K562 (cell line): ENCODE data around the gene PHOSPHO1. TPM values are rescaled to one million over a fixed set of nuclear protein-coding genes. Genes with fewer than 3 reads are reported as not detected.

Experiments
- ARID3A ChIP-seq: IDR thresholded peaks from 2 replicates; pipeline ENCODE4 v1.6.1; 2012; ENCODE audit warnings: low read depth, low read length, improper control_type of control experiment, borderline replicate concordance
- CHD2 ChIP-seq: IDR thresholded peaks from 2 replicates; pipeline ENCODE4 v1.6.1; 2011; ENCODE audit warnings: low read depth, low read length
- CTCF ChIP-seq, 3 experiments: IDR thresholded peaks in 2 of 3; conservative IDR thresholded peaks in 1 of 3; 2 replicates each; pipeline ENCODE4 v1.5.1; 2011 to 2012; ENCODE audit warnings: low read length in 3 of 3, mild to moderate bottlenecking in 3 of 3, control low read depth in 2 of 3, improper control_type of control experiment in 1 of 3, inconsistent platforms in 1 of 3, low read depth in 1 of 3, mixed read lengths in 1 of 3, moderate library complexity in 1 of 3; ENCODE audit not compliant: insufficient read depth in 2 of 3
- HDGF ChIP-seq: fragments of 450-650 bp; IDR thresholded peaks from 2 replicates; pipeline ENCODE4 v1.6.1; 2016
- HOMEZ ChIP-seq: fragments of 250-450 bp; sonication (Bioruptor Pico); IDR thresholded peaks from 2 replicates; pipeline ENCODE4 v1.4.0; 2020; ENCODE audit warnings: mild to moderate bottlenecking, moderate library complexity
- NRF1 ChIP-seq, 2 experiments: fragments of 450-650 bp; IDR thresholded peaks in 1 of 2; conservative IDR thresholded peaks in 1 of 2; 2 replicates each; pipeline ENCODE4 v1.6.1; 2014; ENCODE audit warnings: mild to moderate bottlenecking in 2 of 2
- PML ChIP-seq: IDR thresholded peaks from 2 replicates; pipeline ENCODE4 v1.6.1; 2012; ENCODE audit warnings: low read length, inconsistent platforms
- POLR2A ChIP-seq: fragments of 450-650 bp; conservative IDR thresholded peaks from 2 replicates; pipeline ENCODE4 v1.6.1; 2016
- RERE ChIP-seq: sonication (generic); formaldehyde crosslinking; IDR thresholded peaks from 2 replicates; pipeline ENCODE4 v1.8.0; 2023; ENCODE audit warnings: missing genetic modification reagents, mild to moderate bottlenecking, borderline replicate concordance
- SUPT5H ChIP-seq: fragments of 450-650 bp; IDR thresholded peaks from 2 replicates; pipeline ENCODE4 v1.6.1; 2016
- U2AF1 ChIP-seq: fragments of 200-400 bp; formaldehyde crosslinking; optimal IDR thresholded peaks from 2 replicates; pipeline ENCODE3; 2017; ENCODE audit warnings: mild to moderate bottlenecking, low read depth, low read length, moderate library complexity
- VEZF1 ChIP-seq: fragments of 200-800 bp; sonication (Bioruptor generic); IDR thresholded peaks from 2 replicates; pipeline ENCODE4 v1.6.1; 2017; ENCODE audit warnings: missing genetic modification characterization, missing compliant biosample characterization
- ZNF134 ChIP-seq: fragments of 250-450 bp; sonication (Bioruptor Pico); conservative IDR thresholded peaks from 2 replicates; pipeline ENCODE4 v1.4.0; 2020
- ZNF174 ChIP-seq: fragments of 250-450 bp; sonication (Bioruptor Pico); IDR thresholded peaks from 2 replicates; pipeline ENCODE4 v1.4.0; 2020; ENCODE audit warnings: mild to moderate bottlenecking
- ZNF197 ChIP-seq: fragments of 200-800 bp; sonication (Bioruptor generic); IDR thresholded peaks from 2 replicates; pipeline ENCODE4 v1.6.1; 2016; ENCODE audit warnings: low read depth, missing genetic modification characterization, missing compliant biosample characterization
- ZNF354B ChIP-seq: fragments of 250-450 bp; sonication (Bioruptor Pico); IDR thresholded peaks from 2 replicates; pipeline ENCODE4 v1.4.0; 2020
- ZNF444 ChIP-seq: fragments of 250-450 bp; sonication (Bioruptor Pico); IDR thresholded peaks from 2 replicates; pipeline ENCODE4 v1.4.0; 2020; ENCODE audit warnings: mild to moderate bottlenecking, moderate library complexity
- polyA plus RNA-seq, 8 experiments: library from polyadenylated mRNA; depleted of rRNA in 4 of 8; stranded (reverse) in 5 of 8; unstranded in 3 of 8; fragments of >200 nt; fragmentation: Nextera tagmentation in 2 of 8; fragmentation: Illumina TruSeq in 1 of 8; extraction: Ambion mirVana in 2 of 8; extraction: Trizol in 1 of 8; gene quantifications; 2 replicates each; pipeline versions ENCODE4 v1.2.1 to v1.2.3, GENCODE V29; 2011 to 2014; ENCODE audit warnings: inconsistent platforms in 1 of 8, missing spikeins in 1 of 8
- total RNA-seq, 7 experiments: library from RNA; depleted of rRNA in 6 of 7; stranded (reverse); fragments of >200 nt in 6 of 7; fragmentation: Illumina TruSeq in 2 of 7; extraction: Trizol in 2 of 7; gene quantifications; 2 replicates each; pipeline versions ENCODE4 v1.2.1 to v1.2.3, GENCODE V29; 2011 to 2021; ENCODE audit warnings: low replicate concordance in 1 of 7

PHOSPHO1 gene
- total and polyA plus RNA-seq, 9 of the 15 experiments (the other 6 are each of a cell fraction or from before 2014, with no cell fraction given): 0.06 to 0.07 TPM; not detected in 7

- TF ChIP-seq ZNF197 (CRISPR knock-in tag): no peak
- TF ChIP-seq ZNF444 (CRISPR knock-in tag): no peak
- TF ChIP-seq RERE (CRISPR knock-in tag): no peak
- TF ChIP-seq ZNF354B: no peak
- TF ChIP-seq VEZF1: peak; percentile 53
- TF ChIP-seq ZNF134 (CRISPR knock-in tag): no peak
- peak in 1 of 2 experiments; percentile 27; a peak in 2 of 4 replicates for TF ChIP-seq NRF1 (conservative IDR thresholded peaks at IDR 0.05 in 1 of 2, IDR thresholded peaks at IDR 0.05 in 1 of 2)
- no peak for TF ChIP-seq SUPT5H
- TF ChIP-seq HOMEZ (CRISPR knock-in tag): no peak
- TF ChIP-seq CHD2: no peak
- no peak for TF ChIP-seq HDGF
- no peak for TF ChIP-seq ZNF174
- no peak for TF ChIP-seq PML
- no peak for TF ChIP-seq CTCF (IDR thresholded peaks at IDR 0.05 in 2 of 3, conservative IDR thresholded peaks at IDR 0.05 in 1 of 3; ENCODE audit: insufficient read depth in 2 of 3, low read depth in 1 of 3, low read length in 3 of 3)
- TF ChIP-seq ARID3A: no peak
- TF ChIP-seq U2AF1: no peak
- TF ChIP-seq POLR2A: no peak
Measured at GRCh38 chr17:49193513-49194296, 36.9 kb downstream of the PHOSPHO1 start (continued).
